Transverse colon (tissue), 4 donors: ENCODE data around the gene KRT71. TPM values are rescaled to one million over a fixed set of nuclear protein-coding genes. Genes with fewer than 3 reads are reported as not detected.

Experiments used
- DNase-seq: peaks from one replicate; pipeline ENCODE4 v3.0.0-alpha.2; 2019
- H3K27ac ChIP-seq, 4 donors: fragments of 200-600 bp; sonication (generic); 2 replicates each; pipeline ENCODE4 v1.5.1; 2016 to 2018; ENCODE audit warnings: inconsistent platforms in 4 of 4
- H3K27me3 ChIP-seq: fragments of 200-600 bp; sonication (generic); 2 replicates; pipeline ENCODE4 v1.5.1; 2017; ENCODE audit warnings: inconsistent platforms
- H3K36me3 ChIP-seq, 4 donors: fragments of 200-600 bp; sonication (generic); 2 replicates each; pipeline ENCODE4 v1.5.1; 2017 to 2019; ENCODE audit warnings: inconsistent platforms in 4 of 4
- H3K4me1 ChIP-seq, 4 donors: fragments of 200-600 bp; sonication (generic); 2 replicates each; pipeline ENCODE4 v1.5.1; 2017 to 2020; ENCODE audit warnings: inconsistent platforms in 4 of 4
- H3K4me3 ChIP-seq, 4 donors: fragments of 200-600 bp; sonication (generic); 1 replicate in 1 of 4; 2 replicates in 3 of 4; pipeline versions ENCODE4 v1.5.1 to v1.6.1; 2017 to 2019; ENCODE audit warnings: inconsistent platforms in 4 of 4
- H3K9me3 ChIP-seq, 2 donors: fragments of 200-600 bp; sonication (generic); 2 replicates each; pipeline ENCODE4 v1.5.1; 2017 to 2019; ENCODE audit warnings: inconsistent platforms in 2 of 2
- CTCF ChIP-seq, 5 experiments: fragments of 200-600 bp in 3 of 5; fragments of 450-650 bp in 2 of 5; sonication (generic) in 3 of 5; IDR thresholded peaks; 1 replicate in 2 of 5; 2 replicates in 3 of 5; pipeline ENCODE4 v1.5.1; 2016 to 2017; ENCODE audit warnings: antibody characterized with exemption in 5 of 5, inconsistent platforms in 3 of 5, mild to moderate bottlenecking in 2 of 5, moderate library complexity in 1 of 5
- EP300 ChIP-seq: sonication (generic); formaldehyde crosslinking; IDR thresholded peaks from one replicate; pipeline ENCODE4 v1.6.1; 2017; ENCODE audit warnings: antibody characterized with exemption, low read depth
- POLR2A ChIP-seq: fragments of 450-650 bp; IDR thresholded peaks from one replicate; pipeline ENCODE4 v1.6.1; 2016; ENCODE audit warnings: antibody characterized with exemption, mild to moderate bottlenecking, moderate library complexity
- POLR2AphosphoS5 ChIP-seq, 3 donors: sonication (generic); formaldehyde crosslinking; IDR thresholded peaks; one replicate each; pipeline ENCODE4 v1.6.1; 2016; ENCODE audit warnings: antibody characterized with exemption in 3 of 3
- WGBS, 2 donors: methylation state at CpG; one replicate each; pipeline ENCODE4 v1.1.5; 2018; ENCODE audit warnings: low coverage in 1 of 2; 5-methylcytosine and 5-hydroxymethylcytosine counted together
- in situ Hi-C, 4 donors: fragments of 200-750 bp; cut with MboI; loops; one replicate each; pipeline versions ENCODE4 v1.15.0 to v1.15.1; 2017; ENCODE audit warnings: low sequenced_read_pairs in 3 of 4, low pct_ligation_motif_present in 1 of 4, low pct_unique_long_range_greater_than_20kb in 1 of 4
- intact Hi-C: fragments of 100-400 bp; cut with DNase I; formaldehyde crosslinking; loops from one replicate; pipeline ENCODE4 v1.15.1; 2023; ENCODE audit warnings: low total_unique reads
- total RNA-seq, 4 donors: library from RNA; depleted of rRNA; stranded (reverse); fragments of >200 nt; gene quantifications; one replicate each; pipeline ENCODE4 v1.1.0, GENCODE V29; 2016

The KRT71 gene
- total RNA-seq, 4 donors from 2014 or later, result not detected

GRCh38 chr12:52539821-52540173 lies 13.1 kb downstream of the KRT71 start:
- Histone ChIP-seq H3K27ac (no peak overlapping the region), H3K4me3 (no peak overlapping the region), H3K9me3 (no peaks in the 10 kb centered on the region), H3K27me3 (no peaks in the 10 kb centered on the region), H3K4me1 (peaks cover 0 to 3% (median 0%) of the 10 kb centered on the region in 4 donors), H3K36me3 (no peaks in the 10 kb centered on the region)
- 78 to 94% methylated on average over 3 of the region's 3 CpGs for WGBS, 2 donors
- intact Hi-C loops, result no loop called here
- no peak for TF ChIP-seq POLR2A
- no peak for TF ChIP-seq CTCF (IDR thresholded peaks at IDR 0.05)
- no peak for TF ChIP-seq EP300
- DNase-seq, result no peak
- in situ Hi-C loops, result no loop called here

- DNase-seq, result no peak
- intact Hi-C loops, result no loop called here
- in situ Hi-C loops, result no loop called here
- H3K27ac ChIP-seq, result no peak overlapping the region
- no peaks in the 10 kb centered on the region for H3K9me3 ChIP-seq
- 51 to 65% methylated on average over 4 to 5 of the region's 5 CpGs for WGBS, 2 donors
- TF ChIP-seq EP300, result no peak
- no peak for TF ChIP-seq POLR2AphosphoS5 (IDR thresholded peaks at IDR 0.05)
- TF ChIP-seq CTCF (IDR thresholded peaks at IDR 0.05), result no peak
- no peak for TF ChIP-seq POLR2A
- H3K4me3 ChIP-seq, result no peak overlapping the region
- no peaks in the 10 kb centered on the region for H3K36me3 ChIP-seq
- no peaks in the 10 kb centered on the region for H3K27me3 ChIP-seq
- H3K4me1 ChIP-seq, result peaks cover 0 to 3% (median 0%) of the 10 kb centered on the region in 4 donors
These were observed 13.7 kb downstream of the KRT71 start for GRCh38 chr12:52539083-52539820.

GRCh38 chr12:52537101-52537500 lies 15.8 kb downstream of the KRT71 start:
- H3K4me3 ChIP-seq, result no peak overlapping the region
- no peak for TF ChIP-seq POLR2AphosphoS5 (IDR thresholded peaks at IDR 0.05)
- TF ChIP-seq POLR2A, result no peak
- TF ChIP-seq CTCF (IDR thresholded peaks at IDR 0.05), result no peak
- TF ChIP-seq EP300, result no peak
- no peaks in the 10 kb centered on the region for H3K27me3 ChIP-seq
- no peak for DNase-seq
- WGBS, 2 donors, result 63 to 71% methylated on average over 3 of the region's 3 CpGs
- H3K9me3 ChIP-seq, result no peaks in the 10 kb centered on the region
- no peak overlapping the region for H3K27ac ChIP-seq
- in situ Hi-C loops, result no loop called here
- intact Hi-C loops, result no loop called here
- no peaks in the 10 kb centered on the region for H3K36me3 ChIP-seq
- peaks cover 0 to 3% (median 0%) of the 10 kb centered on the region in 4 donors for H3K4me1 ChIP-seq

- Histone ChIP-seq H3K27me3 (no peaks in the 10 kb centered on the region), H3K27ac (no peak overlapping the region), H3K4me1 (peaks cover 0 to 3% (median 0%) of the 10 kb centered on the region in 4 donors), H3K4me3 (no peak overlapping the region), H3K9me3 (no peaks in the 10 kb centered on the region), H3K36me3 (no peaks in the 10 kb centered on the region)
- in situ Hi-C loops, result no loop called here
- intact Hi-C loops, result no loop called here
- TF ChIP-seq POLR2A (no peak), POLR2AphosphoS5 (IDR thresholded peaks at IDR 0.05) (no peak), EP300 (no peak), CTCF (IDR thresholded peaks at IDR 0.05) (no peak)
- no peak for DNase-seq
- 14 to 18% methylated on average over 1 of the region's 1 CpG for WGBS, 2 donors
These were observed 17.4 kb downstream of the KRT71 start for GRCh38 chr12:52535574-52535973.
